Stimulated activated CD8-positive, alpha-beta memory T cell treated with anti-CD3 and anti-CD28 coated beads, Interleukin-2, amount 100 ng/mL, for 48 hours (primary cell): ENCODE results near the gene SRGAP2B.
"Not testable (repeated sequence)": the region's sequence is repeated elsewhere in the genome, so short reads cannot be mapped to it uniquely, and the experiment has no call there.

Experiments used
- DNase-seq, 2 donors: peaks; one replicate each; pipeline ENCODE4 v3.0.0-alpha.2; 2020; ENCODE audit warnings: low read depth in 2 of 2

The SRGAP2B gene

GRCh38 chr1:144998134-144998980 is 96.8 kb downstream of the SRGAP2B start:
- DNase-seq: not testable (repeated sequence)

- DNase-seq: not testable (repeated sequence)
These were observed 99.2 kb downstream of the SRGAP2B start for GRCh38 chr1:144995833-144996410.

- DNase-seq: not testable (repeated sequence)
These were observed 102.2 kb downstream of the SRGAP2B start for GRCh38 chr1:144992915-144993314.

- not testable (repeated sequence) for DNase-seq
These were observed 104.5 kb downstream of the SRGAP2B start for GRCh38 chr1:144990611-144991010.

- DNase-seq: not testable (repeated sequence)
These were observed 108.0 kb downstream of the SRGAP2B start for GRCh38 chr1:144987131-144987530.

GRCh38 chr1:144986171-144986860 is 108.8 kb downstream of the SRGAP2B start:
- DNase-seq: not testable (repeated sequence)

- not testable (repeated sequence) for DNase-seq
These were observed 109.5 kb downstream of the SRGAP2B start for GRCh38 chr1:144985550-144986170.

- not testable (repeated sequence) for DNase-seq
These were observed 112.2 kb downstream of the SRGAP2B start for GRCh38 chr1:144982802-144983525.

- DNase-seq: not testable (repeated sequence)
These were observed 114.0 kb downstream of the SRGAP2B start for GRCh38 chr1:144981157-144981556.

- not testable (repeated sequence) for DNase-seq
These were observed 115.0 kb downstream of the SRGAP2B start for GRCh38 chr1:144979960-144980595.

GRCh38 chr1:144977856-144978255 is 117.3 kb downstream of the SRGAP2B start:
- DNase-seq: not testable (repeated sequence)

- not testable (repeated sequence) for DNase-seq
These were observed 123.2 kb downstream of the SRGAP2B start for GRCh38 chr1:144971936-144972335.

- DNase-seq: not testable (repeated sequence)
These were observed 128.6 kb downstream of the SRGAP2B start for GRCh38 chr1:144966488-144966887.

GRCh38 chr1:144964765-144965164 is 130.4 kb downstream of the SRGAP2B start:
- DNase-seq: not testable (repeated sequence)

GRCh38 chr1:144964186-144964585 is 130.9 kb downstream of the SRGAP2B start:
- DNase-seq: not testable (repeated sequence)

- not testable (repeated sequence) for DNase-seq
These were observed 131.6 kb downstream of the SRGAP2B start for GRCh38 chr1:144963571-144963970.

GRCh38 chr1:144961604-144962583 is 133.2 kb downstream of the SRGAP2B start:
- DNase-seq: not testable (repeated sequence)

GRCh38 chr1:144960929-144961488 is 134.1 kb downstream of the SRGAP2B start:
- DNase-seq: not testable (repeated sequence)

- DNase-seq: not testable (repeated sequence)
These were observed 146.7 kb downstream of the SRGAP2B start for GRCh38 chr1:144948390-144948789.
